ENCODE data around the gene PAQR8. TPM values are rescaled to one million over a fixed set of nuclear protein-coding genes. Genes with fewer than 3 reads are reported as not detected.
A peak's percentile ranks its signal among the peaks of the same experiment; 100 is the strongest.

PAQR8 gene
- total and polyA plus RNA-seq, 2 of the 13 experiments (the other 11 are each of a cell fraction or from before 2014, with no cell fraction given), result 37.7 to 50.7 TPM

- DNase-seq (ENCODE audit: low spot score), result no peak
- H2AFZ ChIP-seq (ENCODE audit: low read length), result peak overlapping the region; percentile 8
- TF ChIP-seq ZNF335 (CRISPR knock-in tag; IDR thresholded peaks at IDR 0.05) (0 out of 2 replicates have a peak, but pooled peaks have one; percentile 11), ARID2 (CRISPR knock-in tag; IDR thresholded peaks at IDR 0.05; ENCODE audit: borderline replicate concordance) (0 out of 2 replicates have a peak, but pooled peaks have one; percentile 49), ZBTB44 (CRISPR knock-in tag; IDR thresholded peaks at IDR 0.05) (no peak), ZNF136 (CRISPR knock-in tag; IDR thresholded peaks at IDR 0.05; ENCODE audit: low read depth) (0 out of 2 replicates have a peak, but pooled peaks have one; percentile 31), TARDBP (CRISPR knock-in tag; IDR thresholded peaks at IDR 0.05) (no peak; the same call in 1 of the 2 replicates), NONO (IDR thresholded peaks at IDR 0.05) (no peak), NONO (CRISPR knock-in tag; conservative IDR thresholded peaks at IDR 0.05) (0 out of 2 replicates have a peak, but pooled peaks have one; percentile 2), CBX5 (CRISPR knock-in tag; IDR thresholded peaks at IDR 0.05; ENCODE audit: borderline replicate concordance) (0 out of 2 replicates have a peak, but pooled peaks have one; percentile 8), CREB3 (CRISPR knock-in tag; IDR thresholded peaks at IDR 0.05) (no peak), ZNF350 (CRISPR knock-in tag; IDR thresholded peaks at IDR 0.05; ENCODE audit: borderline replicate concordance, low read depth) (no peak), ISL2 (CRISPR knock-in tag; IDR thresholded peaks at IDR 0.05) (0 out of 2 replicates have a peak, but pooled peaks have one; percentile 1), PCBP1 (IDR thresholded peaks at IDR 0.05; ENCODE audit: borderline replicate concordance, low read depth, low read length) (no peak), ZNF687 (CRISPR knock-in tag; IDR thresholded peaks at IDR 0.05) (no peak), ZNF317 (CRISPR knock-in tag; IDR thresholded peaks at IDR 0.05) (peak; percentile 56; the same call in 1 of the 2 replicates), ZNF572 (CRISPR knock-in tag; IDR thresholded peaks at IDR 0.05) (0 out of 2 replicates have a peak, but pooled peaks have one; percentile 57), SMAD9 (CRISPR knock-in tag; IDR thresholded peaks at IDR 0.05) (no peak), ZNF367 (CRISPR knock-in tag; IDR thresholded peaks at IDR 0.05; ENCODE audit: borderline replicate concordance) (0 out of 2 replicates have a peak, but pooled peaks have one; percentile 13), RXRA (CRISPR knock-in tag; IDR thresholded peaks at IDR 0.05) (no peak)
These were observed 472 bp upstream of the PAQR8 start for GRCh38 chr6:52361414-52361944.

More at GRCh38 chr6:52361414-52361944, 472 bp upstream of the PAQR8 start:
- Histone ChIP-seq H3K4me3 (replicated peaks in 1 of 3; ENCODE audit: insufficient read depth in 1 of 3, low read depth in 2 of 3, low read length in 3 of 3) (peak overlapping the region; percentile 79 to 100 (median 95)), H3K36me3 (replicated peaks in 1 of 2; ENCODE audit: control insufficient read depth in 1 of 2, insufficient read depth in 2 of 2, low read length in 2 of 2) (no peaks in the 10 kb centered on the region; a peak in 1 of 5 replicates), H3K9me3 (ENCODE audit: low read length) (no peaks in the 10 kb centered on the region), H4K20me1 (ENCODE audit: insufficient read depth, low read length) (peaks cover 7% of the 10 kb centered on the region; the same call in 1 of the 2 replicates), H3K4me1 (ENCODE audit: insufficient read depth, low read length) (peaks cover 62% of the 10 kb centered on the region), H3K27me3 (ENCODE audit: control insufficient read depth in 1 of 2, insufficient read depth in 2 of 2, low read length in 2 of 2) (no peaks in the 10 kb centered on the region; a peak in 1 of 5 replicates), H3K4me2 (ENCODE audit: low read depth, low read length) (peak overlapping the region; percentile 95), H3K9ac (ENCODE audit: insufficient read depth, low read depth, low read length) (peak overlapping the region; percentile 86), H3K27ac (ENCODE audit: extremely low read length, insufficient read depth, low read length) (peak overlapping the region; percentile 40), H3K79me2 (ENCODE audit: insufficient read depth, low read length) (peaks cover 47% of the 10 kb centered on the region)
- no TSS peak for BruUV-seq (replicated peaks)
- in situ Hi-C loops (cut with HindIII; ENCODE audit: extremely low pct_ligation_motif_present, low pct_unique_long_range_greater_than_20kb), result no loop called here
- ChIA-PET POLR2A (interaction anchor here (1.0 to 3.8 kb wide), 9 partner anchors 9 to 89 kb away, joined by 4 to 50 read pairs (median 11); partner anchors contain the start of gene MCM3), CTCF (ENCODE audit: low intra/inter-chr PET ratio, low total read pairs) (no interaction called here)
- intact Hi-C loops (cut with micrococcal nuclease; ENCODE audit: unreplicated experiment), result loop anchor here (5.0 kb wide), 1 partner anchor 59 kb away; no protein-coding TSS in a partner anchor
- WGBS (ENCODE audit: low lambda C conversion rate), result 6% methylated on average over 18 of the region's 18 CpGs
- FAIRE-seq (no peak), ATAC-seq (peak; percentile 25)
